ENCODE results near the gene PIGX.

- TF ChIP-seq CTCF (IDR thresholded peaks at IDR 0.05) (no peak), EZH2 (IDR thresholded peaks at IDR 0.05) (no peak), EZH2phosphoT487 (IDR thresholded peaks at IDR 0.05) (no peak)
Measured at GRCh38 chr3:196753201-196753600, 41.0 kb downstream of the PIGX start.
